BJ (cell line): ENCODE results near the gene ENHO. TPM values are rescaled to one million over a fixed set of nuclear protein-coding genes. Genes with fewer than 3 reads are reported as not detected.

Experiments used
- CTCF ChIA-PET: fragments of 350-600 bp; formaldehyde crosslinking; extraction: SDS; loops from one replicate; lab custom pipeline; 2021; ENCODE audit warnings: antibody characterized with exemption, inconsistent platforms; lab: Yijun Ruan, JAX
- POLR2A ChIA-PET: fragments of 300-600 bp; sonication (Branson Sonifier 250); formaldehyde crosslinking; extraction: SDS; loops from one replicate; lab custom pipeline; 2021; ENCODE audit warnings: antibody characterized with exemption; lab: Charles Lee
- DNase-seq: peaks from one replicate; pipeline ENCODE4 v3.0.0-alpha.2; 2011; ENCODE audit warnings: low read depth
- H3K27me3 ChIP-seq: 2 replicates; pipeline ENCODE4 v1.6.0; 2011; ENCODE audit warnings: low read length; ENCODE audit not compliant: control insufficient read depth, insufficient read depth
- H3K36me3 ChIP-seq: 2 replicates; pipeline ENCODE4 v1.5.1; 2011; ENCODE audit warnings: low read length; ENCODE audit not compliant: control insufficient read depth, insufficient read depth
- H3K4me3 ChIP-seq: 2 replicates; pipeline ENCODE4 v1.5.1; 2011; ENCODE audit warnings: low read depth, mild to moderate bottlenecking, control low read depth, low read length
- polyA plus RNA-seq: library from polyadenylated mRNA; depleted of rRNA; stranded (reverse); fragments of >200 nt; gene quantifications from 2 replicates; pipeline ENCODE4 v1.2.3, GENCODE V29; 2011
- TF ChIP-seq, protein P1 (sequence below): IDR thresholded peaks from 2 replicates; pipeline ENCODE4 v1.5.1; 2011; ENCODE audit warnings: low read depth, mild to moderate bottlenecking, control low read depth, inconsistent platforms, low read length, moderate library complexity; ENCODE audit not compliant: insufficient read depth

The ENHO gene
- polyA plus RNA-seq, 1 experiment: 0.11 TPM

DNA sequence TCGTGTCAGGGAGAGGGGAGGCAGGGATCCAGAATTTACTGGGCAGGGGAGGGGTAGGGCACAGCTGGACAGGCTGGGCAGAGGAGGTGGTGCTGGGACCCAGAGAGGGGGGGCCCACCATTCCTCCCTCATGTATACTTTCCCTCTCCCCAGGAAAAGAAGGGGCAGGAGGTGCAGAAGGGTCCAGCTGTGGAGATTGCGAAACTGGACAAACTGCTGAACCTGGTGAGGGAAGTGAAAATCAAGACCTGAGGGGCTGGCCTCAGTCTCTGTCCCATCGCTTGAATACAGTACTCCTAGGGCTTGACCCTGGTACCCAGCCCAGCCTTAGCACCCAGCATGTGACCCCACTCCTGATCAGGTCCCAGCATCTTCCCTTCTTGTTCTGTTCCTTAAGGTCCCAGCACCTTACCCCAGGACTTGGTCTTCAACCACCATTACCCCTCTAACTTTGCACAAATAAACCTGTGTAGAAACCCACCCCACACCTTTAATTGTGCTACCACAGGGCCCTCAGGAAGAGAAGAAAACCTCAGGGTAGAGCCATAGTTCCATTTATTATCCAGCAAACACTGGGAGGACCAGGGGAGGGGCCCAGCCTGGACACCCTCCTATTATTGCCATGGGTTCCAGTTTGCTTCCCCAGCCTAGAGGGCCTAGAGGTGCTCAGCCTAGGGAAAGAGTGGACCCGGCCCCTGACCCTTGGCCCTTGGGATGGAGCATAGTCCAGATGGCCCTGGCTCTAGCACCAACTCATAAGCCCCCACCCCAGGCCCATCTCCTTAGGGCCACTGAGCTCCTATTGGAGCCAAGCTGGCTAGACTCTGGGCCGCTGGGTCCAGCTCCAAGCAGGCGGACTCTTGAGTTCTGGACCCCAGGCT lies 2.0 kb downstream of the ENHO start:
- no peak overlapping the region for H3K4me3 ChIP-seq
- TF ChIP-seq, protein P1, sequence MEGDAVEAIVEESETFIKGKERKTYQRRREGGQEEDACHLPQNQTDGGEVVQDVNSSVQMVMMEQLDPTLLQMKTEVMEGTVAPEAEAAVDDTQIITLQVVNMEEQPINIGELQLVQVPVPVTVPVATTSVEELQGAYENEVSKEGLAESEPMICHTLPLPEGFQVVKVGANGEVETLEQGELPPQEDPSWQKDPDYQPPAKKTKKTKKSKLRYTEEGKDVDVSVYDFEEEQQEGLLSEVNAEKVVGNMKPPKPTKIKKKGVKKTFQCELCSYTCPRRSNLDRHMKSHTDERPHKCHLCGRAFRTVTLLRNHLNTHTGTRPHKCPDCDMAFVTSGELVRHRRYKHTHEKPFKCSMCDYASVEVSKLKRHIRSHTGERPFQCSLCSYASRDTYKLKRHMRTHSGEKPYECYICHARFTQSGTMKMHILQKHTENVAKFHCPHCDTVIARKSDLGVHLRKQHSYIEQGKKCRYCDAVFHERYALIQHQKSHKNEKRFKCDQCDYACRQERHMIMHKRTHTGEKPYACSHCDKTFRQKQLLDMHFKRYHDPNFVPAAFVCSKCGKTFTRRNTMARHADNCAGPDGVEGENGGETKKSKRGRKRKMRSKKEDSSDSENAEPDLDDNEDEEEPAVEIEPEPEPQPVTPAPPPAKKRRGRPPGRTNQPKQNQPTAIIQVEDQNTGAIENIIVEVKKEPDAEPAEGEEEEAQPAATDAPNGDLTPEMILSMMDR: no peak
- H3K36me3 ChIP-seq: no peaks in the 10 kb centered on the region
- ChIA-PET CTCF (interaction anchor here (1.0 to 1.4 kb wide), 2 partner anchors 21 to 29 kb away, joined by 3 to 5 read pairs; no protein-coding TSS in a partner anchor), POLR2A (no interaction called here)
- DNase-seq: no peak
- H3K27me3 ChIP-seq: peaks cover 10% of the 10 kb centered on the region

DNA sequence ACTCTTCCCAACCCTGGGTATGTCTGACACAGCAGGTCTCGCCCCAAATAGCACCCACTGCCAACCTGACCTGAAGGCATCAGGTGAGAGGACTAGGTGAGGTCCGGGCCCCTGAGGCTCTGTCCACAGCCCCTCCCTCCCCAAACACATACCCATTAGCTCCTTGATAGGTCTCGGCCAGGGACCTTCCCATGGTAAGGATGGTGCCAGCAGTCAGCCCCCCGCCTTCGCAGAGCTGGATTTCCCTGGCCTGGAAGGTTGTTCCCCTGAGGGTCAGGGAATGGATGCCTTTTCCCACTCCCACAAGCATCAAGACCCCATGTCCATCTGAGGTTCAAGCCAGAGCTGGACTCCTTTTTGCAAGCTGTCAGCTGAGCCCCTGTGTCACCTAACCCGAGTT lies 2.7 kb downstream of the ENHO start:
- no peak for DNase-seq
- H3K36me3 ChIP-seq: no peaks in the 10 kb centered on the region
- TF ChIP-seq, protein P1: no peak
- CTCF ChIA-PET: interaction anchor here (0.8 to 1.4 kb wide), 2 partner anchors 20 to 28 kb away, joined by 3 to 5 read pairs; no protein-coding TSS in a partner anchor
- POLR2A ChIA-PET: no interaction called here
- no peak overlapping the region for H3K4me3 ChIP-seq
- peaks cover 10% of the 10 kb centered on the region for H3K27me3 ChIP-seq

DNA sequence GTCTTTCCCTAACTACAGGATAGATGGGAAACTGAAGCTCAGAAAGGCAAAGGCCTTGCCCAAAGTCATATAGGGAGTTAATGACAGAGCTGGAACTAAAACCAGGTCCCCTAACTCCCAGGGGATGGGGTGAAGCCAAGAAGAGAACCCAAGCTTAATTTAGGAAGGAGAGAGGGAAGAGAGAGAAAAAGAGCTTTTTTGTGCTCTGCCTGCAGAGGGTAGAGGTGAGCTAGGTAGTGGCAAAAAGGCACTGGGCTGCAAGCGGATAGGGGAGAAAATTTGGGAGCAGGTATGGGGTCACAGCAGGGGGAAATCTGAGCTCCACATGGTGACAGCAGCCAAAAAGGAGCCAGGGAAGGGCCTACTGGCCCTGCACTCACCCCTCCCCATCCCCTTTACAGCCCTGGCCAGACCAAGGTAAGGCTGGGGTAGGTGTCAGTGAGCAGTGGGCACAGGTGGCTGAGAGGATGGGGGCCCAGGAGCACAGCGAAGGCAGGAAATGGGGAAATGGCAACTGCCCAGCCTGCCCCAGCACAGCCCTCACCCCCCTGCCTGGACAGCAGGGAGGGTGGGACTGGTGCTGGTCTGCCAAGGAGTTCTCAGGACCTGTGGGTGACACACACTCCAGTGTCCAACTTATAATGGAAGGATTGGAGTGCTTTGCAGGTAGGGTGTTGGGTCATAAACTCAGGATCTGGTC lies 3.3 kb downstream of the ENHO start:
- CTCF ChIA-PET: interaction anchor here (0.8 to 1.7 kb wide), 5 partner anchors 19 to 120 kb away, joined by 3 to 5 read pairs (median 3); no protein-coding TSS in a partner anchor
- POLR2A ChIA-PET: no interaction called here

DNA sequence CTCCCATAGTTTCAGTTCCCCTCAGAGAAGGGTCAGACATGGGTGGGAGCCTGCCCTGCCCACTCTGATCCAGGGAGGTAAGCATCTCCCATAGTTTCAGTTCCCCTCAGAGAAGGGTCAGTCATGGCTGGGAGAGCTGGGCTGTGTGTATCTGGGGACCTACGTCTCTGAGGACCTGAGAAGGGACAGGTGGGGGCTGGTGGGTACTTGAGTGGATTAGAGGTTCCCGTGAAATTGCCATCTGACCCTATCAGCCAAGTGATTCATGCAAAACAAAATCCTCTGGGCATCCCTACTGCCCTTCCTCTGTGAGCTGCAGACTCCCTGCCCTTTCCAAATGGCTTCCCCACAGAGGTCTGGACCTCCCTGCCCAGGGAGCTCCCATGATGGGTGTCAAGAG lies 3.9 kb downstream of the ENHO start:
- TF ChIP-seq, protein P1: no peak
- ChIA-PET CTCF (interaction anchor here (0.9 to 1.7 kb wide), 4 partner anchors 19 to 119 kb away, joined by 3 to 5 read pairs (median 4); no protein-coding TSS in a partner anchor), POLR2A (no interaction called here)
- H3K36me3 ChIP-seq: no peaks in the 10 kb centered on the region
- no peak for DNase-seq
- peaks cover 10% of the 10 kb centered on the region for H3K27me3 ChIP-seq
- H3K4me3 ChIP-seq: no peak overlapping the region

More for the DNA sequence above, 3.3 kb downstream of the ENHO start:
- Histone ChIP-seq H3K36me3 (no peaks in the 10 kb centered on the region), H3K4me3 (no peak overlapping the region), H3K27me3 (peaks cover 10% of the 10 kb centered on the region)
- no peak for DNase-seq
- TF ChIP-seq, protein P1: no peak
